HG03469 (cell line): ENCODE results near the gene TRIP10.
"Not testable (repeated sequence)": the region's sequence is repeated elsewhere in the genome, so short reads cannot be mapped to it uniquely, and the experiment has no call there.

Experiments used
- ATAC-seq: cut with Tn5 transposase; IDR thresholded peaks from one replicate; pipeline ENCODE4 v1.9.1; 2021; ENCODE audit warnings: mild to moderate bottlenecking, moderate library complexity, moderate number of reproducible peaks; ENCODE audit not compliant: unreplicated experiment

Gene TRIP10

DNA sequence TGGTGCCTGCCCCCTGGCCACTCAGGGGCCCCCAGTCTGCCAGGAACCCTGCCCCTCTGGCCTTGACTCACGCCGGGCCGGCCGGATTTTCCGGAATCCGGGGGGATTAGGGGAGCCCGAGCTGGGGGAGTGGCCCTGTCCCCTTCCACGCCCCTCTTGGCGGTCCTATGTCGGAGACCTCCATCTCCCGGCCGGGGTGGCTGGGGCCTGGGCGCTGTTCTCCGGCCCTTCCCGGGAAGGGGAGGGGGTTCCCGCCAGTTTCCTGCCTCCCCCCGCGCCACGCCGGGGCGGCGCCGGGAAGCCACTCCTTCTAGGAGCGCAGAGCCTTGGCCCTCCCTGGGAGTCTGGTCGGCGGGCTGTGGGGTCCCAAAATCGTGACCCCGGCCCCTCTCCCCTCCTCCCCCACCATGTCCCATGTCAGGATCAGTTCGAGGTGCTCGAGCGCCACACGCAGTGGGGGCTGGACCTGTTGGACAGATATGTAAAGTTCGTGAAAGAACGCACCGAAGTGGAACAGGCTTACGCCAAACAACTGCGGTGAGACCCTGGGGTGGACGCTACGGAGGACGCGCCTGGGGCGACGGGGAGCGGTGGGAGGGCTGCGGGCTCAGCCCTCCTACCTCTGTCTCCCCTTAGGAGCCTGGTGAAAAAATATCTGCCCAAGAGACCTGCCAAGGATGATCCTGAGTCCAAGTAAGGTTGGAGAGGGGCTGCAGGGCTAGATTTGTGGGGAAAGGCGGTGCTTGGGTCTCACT, 1.3 kb downstream of the TRIP10 start:
- ATAC-seq: no peak

GRCh38 chr19:6743066-6743465, 3.6 kb downstream of the TRIP10 start:
- no peak for ATAC-seq

DNA sequence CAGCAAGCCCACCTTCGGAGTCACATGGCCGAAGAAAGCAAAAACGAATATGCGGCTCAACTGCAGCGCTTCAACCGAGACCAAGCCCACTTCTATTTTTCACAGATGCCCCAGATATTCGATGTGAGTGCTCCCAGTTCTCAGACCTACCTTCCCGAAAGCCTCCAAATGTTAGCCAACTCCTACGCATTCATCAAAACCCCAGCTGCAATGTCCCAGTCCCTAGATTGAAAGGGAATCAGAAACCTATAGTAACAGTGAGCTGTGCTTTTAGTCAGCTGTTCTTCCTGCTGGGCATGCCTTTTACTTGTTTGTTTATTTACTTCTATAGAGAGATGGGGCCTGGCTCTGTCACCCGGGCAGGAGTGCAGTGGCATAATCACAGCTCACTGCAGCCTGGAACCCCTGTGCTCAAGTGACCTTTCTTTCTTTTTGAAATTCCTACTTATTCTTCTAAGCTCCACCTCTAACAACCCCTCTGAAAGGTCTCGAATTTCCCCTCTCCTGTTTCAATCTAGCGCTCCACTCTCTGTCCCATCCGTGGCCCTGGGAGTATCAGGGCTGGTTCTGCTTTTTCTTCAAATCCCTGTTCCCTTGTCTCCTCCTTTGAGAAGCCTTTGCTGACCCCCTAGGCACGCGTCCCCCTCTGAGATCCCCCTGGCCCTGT, 4.4 kb downstream of the TRIP10 start:
- ATAC-seq: no peak

GRCh38 chr19:6744381-6745301, 5.2 kb downstream of the TRIP10 start:
- no peak for ATAC-seq

DNA sequence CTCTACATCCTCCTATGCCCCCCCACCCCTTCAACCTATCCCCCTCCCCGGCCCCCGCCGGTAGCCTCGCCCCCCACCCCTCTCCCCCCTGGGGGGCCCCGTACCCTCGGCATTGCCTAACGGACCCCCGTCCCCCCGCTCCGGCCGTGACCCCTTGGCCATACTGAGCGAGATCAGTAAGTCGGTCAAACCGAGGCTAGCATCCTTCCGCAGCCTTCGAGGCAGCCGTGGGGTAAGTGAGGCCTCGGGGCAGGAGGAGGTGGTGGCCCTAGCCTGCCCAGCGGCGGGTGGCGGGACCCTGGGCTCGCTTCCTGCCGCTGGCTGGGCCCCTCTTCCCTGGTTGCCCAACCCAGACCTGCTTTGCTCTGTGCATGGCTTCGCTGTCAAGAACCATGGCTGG, 6.5 kb downstream of the TRIP10 start:
- ATAC-seq: no peak

DNA sequence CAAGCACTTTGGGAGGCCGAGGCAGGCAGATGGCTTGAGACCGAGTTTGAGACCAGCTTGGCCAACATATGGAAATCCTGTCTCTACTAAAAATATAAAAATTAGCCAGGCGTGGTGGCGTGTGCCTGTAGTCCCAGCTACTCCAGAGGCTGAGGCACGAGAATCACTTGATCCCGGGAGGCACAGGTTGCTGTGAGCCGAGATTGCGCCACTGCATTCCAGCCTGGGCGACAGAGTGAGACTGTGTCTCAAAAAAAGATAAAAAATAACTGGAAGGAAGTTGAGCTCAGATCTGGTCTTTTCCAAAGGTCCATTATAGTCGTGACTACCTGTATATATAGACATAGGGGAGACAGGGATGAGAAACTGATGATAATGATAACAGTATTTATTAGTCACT, 9.1 kb downstream of the TRIP10 start:
- ATAC-seq: not testable (repeated sequence)

DNA sequence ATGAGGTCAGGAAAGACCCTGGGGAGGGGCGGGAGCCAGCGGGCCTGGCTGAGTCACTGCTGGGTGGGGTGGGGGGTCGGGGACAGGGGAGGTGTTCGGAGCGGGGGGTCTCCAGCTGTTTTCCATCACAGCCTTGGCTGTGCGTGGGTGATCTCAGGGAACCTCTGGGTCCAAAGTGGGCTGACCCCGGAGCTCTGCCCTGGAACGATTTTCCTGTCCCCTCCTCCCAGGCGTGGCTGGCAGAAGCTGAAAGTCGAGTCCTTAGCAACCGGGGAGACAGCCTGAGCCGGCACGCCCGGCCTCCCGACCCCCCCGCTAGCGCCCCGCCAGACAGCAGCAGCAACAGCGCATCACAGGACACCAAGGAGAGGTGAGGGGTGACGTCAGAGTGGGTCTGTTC, 10.6 kb downstream of the TRIP10 start:
- ATAC-seq: no peak

- ATAC-seq: no peak
Measured at GRCh38 chr19:6751189-6751588, 11.7 kb downstream of the TRIP10 start.

DNA sequence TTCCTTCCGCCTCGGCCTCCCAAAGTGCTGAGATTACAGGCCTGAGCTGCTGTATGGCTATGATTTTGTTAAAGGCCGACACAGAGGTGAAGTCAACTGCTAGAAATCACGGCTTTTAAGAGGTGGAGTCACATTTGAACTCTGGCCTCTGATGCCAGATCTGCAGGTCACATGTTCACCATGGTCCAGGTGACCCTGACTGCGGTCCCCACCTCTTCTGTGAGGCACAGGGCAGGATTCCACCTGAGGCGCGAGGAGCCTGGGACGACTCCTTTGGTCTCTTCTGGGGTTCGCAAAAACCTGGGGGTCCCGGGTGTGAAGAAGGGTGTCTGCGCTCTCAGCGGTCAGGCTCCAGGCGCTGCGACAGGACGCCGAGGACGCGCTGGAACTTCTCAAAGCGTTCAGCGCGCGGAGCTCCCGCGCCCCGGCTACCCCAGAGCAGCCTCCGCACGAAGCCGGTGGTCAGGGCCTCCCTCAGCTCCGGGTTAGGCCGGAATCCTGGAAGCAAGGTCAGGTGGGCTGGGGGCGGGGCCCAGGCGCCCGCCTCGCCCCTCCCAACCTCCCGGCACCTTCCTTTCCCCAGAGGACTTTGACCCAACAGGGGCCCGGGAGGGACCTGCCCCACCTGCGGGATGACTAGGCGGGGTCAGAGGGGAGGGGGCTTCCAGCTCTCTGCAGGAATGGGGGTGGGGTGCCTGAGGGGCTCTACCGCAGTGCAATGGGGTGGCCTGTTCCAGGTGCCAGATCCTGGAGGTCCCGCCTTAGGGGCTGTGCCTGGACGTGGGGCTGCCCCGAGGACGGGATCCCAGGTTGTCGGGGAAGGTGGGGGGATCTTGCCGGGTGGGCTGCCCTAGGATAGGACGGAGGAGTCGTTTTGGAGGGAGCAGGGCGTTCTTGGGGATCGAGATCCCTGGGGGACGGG, 13.0 kb downstream of the TRIP10 start:
- ATAC-seq: no peak

DNA sequence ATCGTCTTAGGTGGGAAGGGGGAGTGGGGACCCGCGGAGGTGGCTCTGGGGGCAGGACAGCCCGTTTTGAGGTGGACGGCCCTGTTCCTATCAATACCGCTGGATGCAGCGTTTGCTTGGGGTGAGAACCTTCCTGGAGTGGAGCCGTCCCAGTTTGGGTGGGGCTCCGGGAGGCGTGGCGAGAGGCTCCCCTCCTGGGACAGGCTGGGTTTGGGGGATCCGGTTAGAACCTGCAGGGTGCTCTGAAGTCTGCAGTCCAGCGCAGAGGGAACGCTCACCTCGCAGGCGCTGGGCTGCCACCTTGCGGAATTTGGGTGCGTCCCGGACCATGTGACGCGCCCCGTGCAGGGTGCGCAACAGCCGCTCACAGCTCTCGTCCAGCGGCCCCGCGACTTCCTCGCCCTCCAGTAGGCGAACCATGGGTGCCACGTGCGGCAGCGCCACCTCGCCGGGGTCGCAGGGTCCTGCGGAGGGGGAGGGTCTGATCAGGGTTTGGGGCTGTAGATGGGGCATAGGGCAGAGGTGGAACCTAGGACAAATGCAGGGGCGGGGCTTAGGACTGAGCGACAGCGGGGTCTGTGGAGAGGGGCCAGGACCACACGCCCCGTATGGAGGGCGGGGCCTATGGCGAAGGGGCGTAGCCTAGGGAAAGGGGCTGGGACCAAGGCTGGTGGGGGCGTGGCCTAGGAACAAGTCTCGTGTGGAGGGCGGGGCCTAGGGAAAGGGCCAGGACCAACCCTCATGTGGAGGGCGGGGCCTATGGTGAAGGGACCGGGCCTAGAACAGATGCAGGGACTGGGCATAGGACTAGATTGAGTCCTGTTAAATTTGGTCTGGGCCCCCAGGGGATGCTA, 13.9 kb downstream of the TRIP10 start:
- peak; percentile 47 for ATAC-seq

- ATAC-seq: no peak
Measured at GRCh38 chr19:6754136-6754535, 14.7 kb downstream of the TRIP10 start.

GRCh38 chr19:6754653-6755463, 15.4 kb downstream of the TRIP10 start:
- no peak for ATAC-seq

GRCh38 chr19:6760606-6761005, 21.1 kb downstream of the TRIP10 start:
- ATAC-seq: no peak

- no peak for ATAC-seq
Measured at GRCh38 chr19:6761053-6761676, 21.7 kb downstream of the TRIP10 start.

DNA sequence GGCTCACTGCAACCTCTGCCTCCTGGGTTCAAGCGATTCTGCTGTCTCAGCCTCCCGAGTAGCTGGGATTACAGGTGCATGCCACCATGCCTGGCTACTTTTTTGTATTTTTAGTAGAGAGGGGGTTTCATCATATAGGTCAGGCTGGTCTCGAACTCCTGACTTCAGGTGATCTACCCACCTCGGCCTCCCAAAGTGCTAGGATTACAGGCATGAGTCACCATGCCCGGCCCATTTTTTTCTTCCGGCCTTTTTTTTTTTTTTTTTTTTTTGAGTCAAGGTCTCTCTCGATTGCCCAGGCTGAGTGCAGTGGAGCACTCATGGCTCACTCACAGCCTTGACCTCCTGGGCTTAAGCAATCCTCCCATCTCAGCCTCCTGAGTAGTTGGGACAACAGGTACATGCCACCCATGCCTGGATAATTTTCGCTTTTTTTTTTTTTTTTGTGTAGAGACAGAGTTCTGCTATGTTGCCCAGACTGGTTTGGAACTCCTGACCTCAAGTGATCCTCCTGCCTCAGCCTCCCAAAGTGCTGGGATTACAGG, 22.8 kb downstream of the TRIP10 start:
- ATAC-seq: not testable (repeated sequence)

DNA sequence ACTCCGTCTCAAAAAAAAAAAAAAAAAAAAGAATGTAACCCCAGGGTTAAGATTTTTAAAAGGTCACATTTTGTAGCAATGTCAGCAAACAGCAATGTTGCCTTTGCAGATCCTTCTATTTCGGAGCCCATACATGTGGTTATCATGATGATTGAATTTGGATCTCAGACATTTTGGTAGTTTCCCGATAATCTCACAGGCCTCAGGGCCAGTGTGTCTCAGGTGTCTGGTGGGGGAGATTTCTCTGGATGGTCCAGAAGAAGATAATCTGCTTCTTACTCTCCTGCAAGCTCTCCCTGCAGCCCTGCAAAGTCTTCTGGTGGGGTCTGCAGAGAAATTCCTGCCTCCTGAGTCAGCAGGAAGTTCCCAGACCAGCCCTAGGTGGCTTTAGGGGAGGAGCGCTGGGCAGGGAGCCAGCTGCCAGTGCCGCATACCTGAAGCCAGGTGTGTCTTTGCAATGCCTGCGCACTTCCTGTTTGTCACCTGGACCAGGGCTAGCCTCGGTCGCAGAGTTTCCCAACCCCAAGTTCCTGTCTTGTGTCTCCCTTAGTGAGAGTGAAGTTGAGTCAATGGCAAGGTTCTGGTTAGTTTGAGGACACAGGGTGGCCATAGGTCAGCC, 26.4 kb downstream of the TRIP10 start:
- ATAC-seq: no peak

DNA sequence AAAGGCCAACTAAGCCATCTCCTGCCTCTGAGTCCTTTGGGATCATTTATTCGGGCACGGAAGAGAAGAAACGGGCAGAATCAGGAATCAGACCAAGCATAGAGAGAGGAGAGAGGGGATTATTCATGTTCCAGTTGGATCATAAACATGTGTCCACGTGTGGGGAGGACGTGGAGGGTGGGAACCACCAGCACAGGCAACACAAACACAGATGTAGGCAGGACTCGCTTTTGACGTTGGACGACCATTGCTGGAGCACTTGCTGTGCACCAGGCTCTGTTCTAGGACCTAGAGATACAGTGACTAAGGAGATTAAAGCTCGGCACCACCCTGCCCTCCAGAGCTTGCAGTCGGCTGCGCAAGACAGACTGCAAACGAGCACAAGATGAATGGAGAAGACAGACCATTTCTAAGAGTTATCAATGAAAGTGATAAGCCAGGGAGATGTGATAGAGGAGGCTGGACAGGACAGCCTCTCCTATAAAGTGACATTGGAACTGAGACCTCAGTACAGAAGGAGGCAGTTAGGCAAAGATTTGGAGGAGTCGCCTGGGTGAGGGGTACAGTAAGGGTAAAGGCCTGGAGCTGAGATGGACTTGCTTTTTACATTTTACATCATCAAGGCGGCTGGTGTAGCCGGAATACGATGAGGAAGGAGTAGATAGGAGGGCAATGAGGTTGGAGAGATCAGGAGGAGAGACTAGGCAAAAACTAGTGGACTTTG, 27.0 kb downstream of the TRIP10 start:
- ATAC-seq: no peak
